ENCODE measurements around the gene FGF2.

DNA sequence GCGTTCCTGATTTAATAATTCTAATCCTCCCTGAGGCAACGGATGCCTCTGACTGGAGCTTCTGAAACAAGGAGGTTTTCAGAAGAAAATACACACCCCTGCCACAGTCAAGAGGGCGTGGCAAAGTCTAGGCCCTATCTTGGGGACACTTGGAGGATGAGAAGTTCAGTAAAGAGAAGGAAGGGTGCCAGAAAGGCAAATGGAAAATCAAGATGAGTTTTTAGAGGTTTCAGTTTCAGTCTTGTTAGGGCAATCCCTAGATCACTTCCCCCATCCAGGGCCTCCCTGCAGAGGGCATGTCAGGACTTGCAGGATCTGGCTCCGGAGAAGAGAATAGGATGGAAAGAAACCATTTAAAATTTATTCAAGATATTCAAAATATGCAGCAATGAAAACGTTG is 28.5 kb upstream of the FGF2 start:
- TF ChIP-seq, protein P1, sequence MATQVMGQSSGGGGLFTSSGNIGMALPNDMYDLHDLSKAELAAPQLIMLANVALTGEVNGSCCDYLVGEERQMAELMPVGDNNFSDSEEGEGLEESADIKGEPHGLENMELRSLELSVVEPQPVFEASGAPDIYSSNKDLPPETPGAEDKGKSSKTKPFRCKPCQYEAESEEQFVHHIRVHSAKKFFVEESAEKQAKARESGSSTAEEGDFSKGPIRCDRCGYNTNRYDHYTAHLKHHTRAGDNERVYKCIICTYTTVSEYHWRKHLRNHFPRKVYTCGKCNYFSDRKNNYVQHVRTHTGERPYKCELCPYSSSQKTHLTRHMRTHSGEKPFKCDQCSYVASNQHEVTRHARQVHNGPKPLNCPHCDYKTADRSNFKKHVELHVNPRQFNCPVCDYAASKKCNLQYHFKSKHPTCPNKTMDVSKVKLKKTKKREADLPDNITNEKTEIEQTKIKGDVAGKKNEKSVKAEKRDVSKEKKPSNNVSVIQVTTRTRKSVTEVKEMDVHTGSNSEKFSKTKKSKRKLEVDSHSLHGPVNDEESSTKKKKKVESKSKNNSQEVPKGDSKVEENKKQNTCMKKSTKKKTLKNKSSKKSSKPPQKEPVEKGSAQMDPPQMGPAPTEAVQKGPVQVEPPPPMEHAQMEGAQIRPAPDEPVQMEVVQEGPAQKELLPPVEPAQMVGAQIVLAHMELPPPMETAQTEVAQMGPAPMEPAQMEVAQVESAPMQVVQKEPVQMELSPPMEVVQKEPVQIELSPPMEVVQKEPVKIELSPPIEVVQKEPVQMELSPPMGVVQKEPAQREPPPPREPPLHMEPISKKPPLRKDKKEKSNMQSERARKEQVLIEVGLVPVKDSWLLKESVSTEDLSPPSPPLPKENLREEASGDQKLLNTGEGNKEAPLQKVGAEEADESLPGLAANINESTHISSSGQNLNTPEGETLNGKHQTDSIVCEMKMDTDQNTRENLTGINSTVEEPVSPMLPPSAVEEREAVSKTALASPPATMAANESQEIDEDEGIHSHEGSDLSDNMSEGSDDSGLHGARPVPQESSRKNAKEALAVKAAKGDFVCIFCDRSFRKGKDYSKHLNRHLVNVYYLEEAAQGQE (IDR thresholded peaks at IDR 0.05; ENCODE audit: insufficient read depth in 1 of 2, low read depth in 2 of 2, low read length in 2 of 2): no peak
- TF ChIP-seq POLR2AphosphoS5 (IDR thresholded peaks at IDR 0.05; ENCODE audit: low read depth, low read length) (no peak), SIN3A (IDR thresholded peaks at IDR 0.05; ENCODE audit: borderline replicate concordance, insufficient read depth, low read length) (no peak)

All from PFSK-1 (cell line).